Duodenal mucosa (tissue), 2 donors: ENCODE data around the gene HTT.

ENCODE experiments used
- H3K27ac ChIP-seq: one replicate; pipeline ENCODE4 v1.7.0; 2013; ENCODE audit warnings: low read depth, low read length
- H3K27me3 ChIP-seq, 2 donors: one replicate each; pipeline ENCODE4 v1.7.0; 2013; ENCODE audit warnings: low read length in 2 of 2, control low read depth in 1 of 2; ENCODE audit not compliant: insufficient read depth in 2 of 2, control insufficient read depth in 1 of 2
- H3K36me3 ChIP-seq, 2 donors: one replicate each; pipeline ENCODE4 v1.7.0; 2013; ENCODE audit warnings: low read length in 2 of 2, control low read depth in 1 of 2; ENCODE audit not compliant: insufficient read depth in 2 of 2, control insufficient read depth in 1 of 2
- H3K4me1 ChIP-seq, 2 donors: one replicate each; pipeline ENCODE4 v1.7.0; 2013; ENCODE audit warnings: low read length in 2 of 2, control low read depth in 1 of 2; ENCODE audit not compliant: insufficient read depth in 2 of 2, control insufficient read depth in 1 of 2
- H3K4me3 ChIP-seq, 2 donors: one replicate each; pipeline ENCODE4 v1.7.0; 2013; ENCODE audit warnings: low read length in 2 of 2, low read depth in 1 of 2
- H3K9ac ChIP-seq, 2 donors: one replicate each; pipeline ENCODE4 v1.7.0; 2013; ENCODE audit warnings: low read length in 2 of 2, low read depth in 1 of 2
- H3K9me3 ChIP-seq, 2 donors: one replicate each; pipeline ENCODE4 v1.7.0; 2013; ENCODE audit warnings: low read length in 2 of 2, control low read depth in 1 of 2; ENCODE audit not compliant: control insufficient read depth in 1 of 2

Gene HTT

GRCh38 chr4:3074078-3074845, at the start of gene HTT, which contains the start of gene HTT-AS:
HTT (plus strand) TSS chr4:3074681; CDS start chr4:3074826, 145 bp downstream.
HTT-AS (minus strand) TSS chr4:3074538.
- H3K4me1 ChIP-seq: peaks cover 13 to 15% of the 10 kb centered on the region in 2 donors
- no peaks in the 10 kb centered on the region for H3K9me3 ChIP-seq
- peak within 1 kb of the TSS; percentile 85 to 98 for H3K4me3 ChIP-seq
- no peaks in the 10 kb centered on the region for H3K27me3 ChIP-seq
- peak within 1 kb of the TSS; percentile 86 to 95 for H3K9ac ChIP-seq
- no peaks in the 10 kb centered on the region for H3K36me3 ChIP-seq
- H3K27ac ChIP-seq: peak within 1 kb of the TSS; percentile 95

DNA sequence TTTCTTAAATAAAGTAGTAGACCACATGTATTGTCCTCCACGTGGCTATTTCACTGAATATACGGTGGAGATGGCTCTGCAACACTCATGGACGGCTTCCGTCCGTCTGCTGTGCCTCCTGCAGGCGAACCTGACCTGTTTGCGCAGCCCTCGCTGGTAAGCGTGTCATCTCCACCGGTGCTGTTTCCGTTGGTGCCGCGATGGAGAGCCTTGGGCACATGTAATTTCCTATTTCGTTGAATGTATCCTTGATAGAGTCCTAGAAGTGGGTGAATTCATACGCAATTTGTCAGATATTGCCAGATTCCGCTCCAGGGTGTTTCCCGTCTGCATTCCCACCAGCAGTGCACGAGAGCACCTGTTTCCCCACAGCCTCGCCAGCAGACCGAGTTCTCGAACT, 48.6 kb upstream of the HTT start:
- Histone ChIP-seq H3K4me1 (no peaks in the 10 kb centered on the region), H3K4me3 (no peak overlapping the region), H3K27ac (no peak overlapping the region), H3K9me3 (peaks cover 0 to 6% of the 10 kb centered on the region in 2 donors), H3K27me3 (no peaks in the 10 kb centered on the region), H3K36me3 (no peaks in the 10 kb centered on the region), H3K9ac (no peak overlapping the region)

DNA sequence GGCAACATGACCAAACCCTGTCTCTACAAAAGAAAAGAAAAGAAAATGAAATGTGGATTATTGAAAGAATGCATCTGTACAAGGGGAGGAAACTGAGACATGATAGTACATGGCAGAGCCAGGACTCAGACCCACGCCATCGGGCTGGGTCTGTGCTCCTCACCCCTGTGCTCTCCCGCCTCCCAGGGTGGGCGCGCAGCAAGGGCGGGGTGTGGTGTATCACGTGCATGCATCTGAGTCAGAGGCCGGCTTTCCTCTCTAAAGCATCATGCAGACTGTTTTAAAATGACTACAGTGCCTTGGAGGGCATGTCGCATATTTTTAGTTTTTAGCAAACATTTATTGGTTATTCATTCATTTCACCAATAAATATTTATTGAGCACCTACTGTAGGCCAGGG, 47.9 kb upstream of the HTT start:
- no peak overlapping the region for H3K9ac ChIP-seq
- H3K4me3 ChIP-seq: no peak overlapping the region
- peaks cover 0 to 6% of the 10 kb centered on the region in 2 donors for H3K9me3 ChIP-seq
- no peaks in the 10 kb centered on the region for H3K4me1 ChIP-seq
- no peaks in the 10 kb centered on the region for H3K36me3 ChIP-seq
- H3K27ac ChIP-seq: no peak overlapping the region
- no peaks in the 10 kb centered on the region for H3K27me3 ChIP-seq

GRCh38 chr4:3029464-3029863, 45.0 kb upstream of the HTT start:
- no peaks in the 10 kb centered on the region for H3K27me3 ChIP-seq
- H3K27ac ChIP-seq: no peak overlapping the region
- no peaks in the 10 kb centered on the region for H3K36me3 ChIP-seq
- no peaks in the 10 kb centered on the region for H3K9me3 ChIP-seq
- no peak overlapping the region for H3K9ac ChIP-seq
- no peak overlapping the region for H3K4me3 ChIP-seq
- H3K4me1 ChIP-seq: no peaks in the 10 kb centered on the region

GRCh38 chr4:3030566-3031356, 43.7 kb upstream of the HTT start:
- Histone ChIP-seq H3K9me3 (no peaks in the 10 kb centered on the region), H3K9ac (no peak overlapping the region), H3K27ac (no peak overlapping the region), H3K4me3 (no peak overlapping the region), H3K4me1 (no peaks in the 10 kb centered on the region), H3K36me3 (no peaks in the 10 kb centered on the region), H3K27me3 (no peaks in the 10 kb centered on the region)

DNA sequence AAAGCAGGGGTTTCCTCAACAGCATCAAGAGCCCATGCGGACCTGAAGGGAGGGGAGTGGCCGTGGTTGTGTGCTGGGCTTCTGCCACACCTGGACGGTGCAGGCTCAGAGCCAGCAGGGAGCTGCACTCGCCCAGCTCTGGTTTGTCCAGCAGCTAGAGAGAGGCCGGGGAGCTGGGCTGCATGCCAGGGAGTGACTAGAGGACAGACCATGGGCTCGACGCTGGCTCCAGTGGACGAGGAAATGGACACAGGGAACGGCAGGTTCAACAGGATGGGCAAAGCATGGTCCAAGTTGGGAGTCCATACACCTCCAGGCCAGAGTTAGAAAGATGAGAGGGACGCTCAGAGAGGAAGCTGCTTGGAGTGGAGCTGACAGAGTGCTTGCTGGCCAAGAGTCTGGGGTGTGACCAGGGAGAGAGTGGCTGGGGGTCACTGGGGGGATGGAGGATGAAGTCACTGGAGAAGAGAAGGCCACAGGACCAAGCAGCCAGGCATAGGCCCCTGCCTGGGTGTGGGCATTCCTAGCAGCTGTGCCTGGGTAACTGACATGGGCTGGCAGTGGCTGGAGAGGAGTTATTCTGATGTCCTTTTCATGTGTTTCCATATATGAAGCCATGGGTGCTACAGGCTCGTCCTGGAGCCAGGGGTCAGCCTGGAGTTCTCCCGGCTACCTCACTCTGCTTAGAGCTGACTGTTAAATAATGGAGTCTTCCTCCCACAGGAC, 43.0 kb upstream of the HTT start:
- H3K4me1 ChIP-seq: peaks cover 1 to 2% of the 10 kb centered on the region in 2 donors
- H3K27me3 ChIP-seq: no peaks in the 10 kb centered on the region
- no peak overlapping the region for H3K4me3 ChIP-seq
- H3K27ac ChIP-seq: no peak overlapping the region
- no peaks in the 10 kb centered on the region for H3K36me3 ChIP-seq
- no peak overlapping the region for H3K9ac ChIP-seq
- H3K9me3 ChIP-seq: no peaks in the 10 kb centered on the region

GRCh38 chr4:3034231-3034630, 40.2 kb upstream of the HTT start:
- Histone ChIP-seq H3K27me3 (no peaks in the 10 kb centered on the region), H3K9ac (no peak overlapping the region), H3K4me3 (no peak overlapping the region)

GRCh38 chr4:3035249-3035648, 39.2 kb upstream of the HTT start:
- no peaks in the 10 kb centered on the region for H3K36me3 ChIP-seq
- no peak overlapping the region for H3K4me3 ChIP-seq
- no peak overlapping the region for H3K9ac ChIP-seq
- H3K4me1 ChIP-seq: peaks cover 17 to 26% of the 10 kb centered on the region in 2 donors
- H3K9me3 ChIP-seq: no peaks in the 10 kb centered on the region
- H3K27ac ChIP-seq: no peak overlapping the region
- no peaks in the 10 kb centered on the region for H3K27me3 ChIP-seq

More at GRCh38 chr4:3034231-3034630, 40.2 kb upstream of the HTT start:
- Histone ChIP-seq H3K36me3 (no peaks in the 10 kb centered on the region), H3K4me1 (peaks cover 17 to 23% of the 10 kb centered on the region in 2 donors), H3K27ac (no peak overlapping the region), H3K9me3 (no peaks in the 10 kb centered on the region)

DNA sequence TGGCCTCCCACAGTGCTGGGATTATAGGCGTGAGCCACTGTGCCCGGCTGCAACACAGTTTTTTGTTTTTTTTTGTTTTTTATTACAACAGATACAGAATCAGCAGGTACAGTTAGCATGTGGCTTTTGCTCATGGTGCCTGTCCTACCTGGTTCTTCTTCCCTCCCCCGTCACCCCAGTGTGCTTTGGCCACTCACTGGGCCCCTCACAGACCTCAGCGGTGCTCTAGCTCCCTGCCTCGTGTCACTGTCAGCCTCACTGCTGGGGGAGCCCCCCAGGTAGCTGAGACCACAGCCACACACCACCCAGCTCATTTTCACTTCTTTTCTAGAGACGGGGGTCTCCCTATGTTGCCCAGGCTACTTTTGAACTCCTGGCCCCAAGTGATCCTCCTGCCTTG, 38.8 kb upstream of the HTT start:
- Histone ChIP-seq H3K9me3 (no peaks in the 10 kb centered on the region), H3K27me3 (no peaks in the 10 kb centered on the region), H3K36me3 (no peaks in the 10 kb centered on the region), H3K9ac (no peak overlapping the region), H3K4me1 (peaks cover 17 to 26% of the 10 kb centered on the region in 2 donors), H3K4me3 (no peak overlapping the region), H3K27ac (no peak overlapping the region)
